Activated CD4-positive, alpha-beta T cell treated with anti-CD3 and anti-CD28 coated beads, Interleukin-2, amount 10 ng/mL, durations not matched to agents 7 days and 5 days (primary cell): ENCODE results near the gene GPR84. TPM values are rescaled to one million over a fixed set of nuclear protein-coding genes. Genes with fewer than 3 reads are reported as not detected.

Source experiments
- CTCF ChIA-PET: fragments of 350-600 bp; sonication (Branson Sonifier 250); formaldehyde crosslinking; loops from one replicate; lab custom pipeline; 2021; ENCODE audit warnings: antibody characterized with exemption; lab: Charles Lee
- POLR2A ChIA-PET: fragments of 350-600 bp; sonication (Branson Sonifier 250); formaldehyde crosslinking; loops from one replicate; lab custom pipeline; 2021; ENCODE audit warnings: antibody characterized with exemption; lab: Charles Lee
- DNase-seq: peaks from one replicate; pipeline ENCODE4 v3.0.0-alpha.2; 2020
- H3K27ac Mint-ChIP-seq: one replicate; pipeline ENCODE4 v1.8.0; 2021; ENCODE audit warnings: mild to moderate bottlenecking, moderate library complexity, mixed read lengths
- H3K27me3 Mint-ChIP-seq: one replicate; pipeline ENCODE4 v1.8.0; 2021; ENCODE audit warnings: mixed read lengths
- H3K36me3 Mint-ChIP-seq: one replicate; pipeline ENCODE4 v1.8.0; 2021; ENCODE audit warnings: low read depth, mixed read lengths
- H3K4me1 Mint-ChIP-seq: one replicate; pipeline ENCODE4 v1.8.0; 2021; ENCODE audit warnings: mixed read lengths
- H3K4me3 Mint-ChIP-seq: one replicate; pipeline ENCODE4 v1.8.0; 2021; ENCODE audit warnings: mild to moderate bottlenecking, moderate library complexity, mixed read lengths
- H3K9me3 Mint-ChIP-seq: one replicate; pipeline ENCODE4 v1.8.0; 2021; ENCODE audit warnings: mixed read lengths
- total RNA-seq, 2 experiments: library from RNA; stranded (reverse); gene quantifications; one replicate each; pipeline ENCODE4 v1.2.3, GENCODE V29; 2021

GPR84 gene
- total RNA-seq, 2 experiments from 2014 or later, result 0.15 to 0.33 TPM

GRCh38 chr12:54390176-54390667 lies 25.9 kb upstream of the GPR84 start:
- Mint-ChIP-seq H3K27me3 (peaks cover 2% of the 10 kb centered on the region), H3K4me3 (no peak overlapping the region), H3K4me1 (peaks cover 38% of the 10 kb centered on the region), H3K36me3 (peaks cover 24% of the 10 kb centered on the region), H3K27ac (no peak overlapping the region), H3K9me3 (no peaks in the 10 kb centered on the region)
- ChIA-PET POLR2A (no interaction called here), CTCF (interaction anchor here (0.6 to 4.3 kb wide), 2 partner anchors 11 to 63 kb away, joined by 3 to 23 read pairs; no protein-coding TSS in a partner anchor)
- no peak for DNase-seq

GRCh38 chr12:54389607-54390175 lies 25.4 kb upstream of the GPR84 start:
- CTCF ChIA-PET, result interaction anchor here (4.3 kb wide), 1 partner anchor 10 kb away, joined by 23 read pairs; no protein-coding TSS in a partner anchor
- POLR2A ChIA-PET, result no interaction called here
- Mint-ChIP-seq H3K4me3 (no peak overlapping the region), H3K9me3 (no peaks in the 10 kb centered on the region), H3K36me3 (peaks cover 19% of the 10 kb centered on the region), H3K4me1 (peaks cover 32% of the 10 kb centered on the region), H3K27ac (no peak overlapping the region), H3K27me3 (peaks cover 2% of the 10 kb centered on the region)
- no peak for DNase-seq

GRCh38 chr12:54389134-54389508 lies 24.8 kb upstream of the GPR84 start:
- Mint-ChIP-seq H3K27ac (no peak overlapping the region), H3K4me1 (peaks cover 27% of the 10 kb centered on the region), H3K4me3 (no peak overlapping the region), H3K27me3 (peaks cover 2% of the 10 kb centered on the region), H3K9me3 (no peaks in the 10 kb centered on the region), H3K36me3 (peaks cover 14% of the 10 kb centered on the region)
- DNase-seq, result no peak
- CTCF ChIA-PET, result no interaction called here
- POLR2A ChIA-PET, result no interaction called here

GRCh38 chr12:54388237-54389133 lies 24.2 kb upstream of the GPR84 start:
- no peak overlapping the region for H3K4me3 Mint-ChIP-seq
- peaks cover 20% of the 10 kb centered on the region for H3K4me1 Mint-ChIP-seq
- peaks cover 11% of the 10 kb centered on the region for H3K36me3 Mint-ChIP-seq
- POLR2A ChIA-PET, result no interaction called here
- H3K27ac Mint-ChIP-seq, result no peak overlapping the region
- no peak for DNase-seq
- CTCF ChIA-PET, result interaction anchor here (0.6 to 2.1 kb wide), 5 partner anchors 9 to 174 kb away, joined by 3 to 10 read pairs (median 4); no protein-coding TSS in a partner anchor
- H3K27me3 Mint-ChIP-seq, result peaks cover 2% of the 10 kb centered on the region
- no peaks in the 10 kb centered on the region for H3K9me3 Mint-ChIP-seq

GRCh38 chr12:54387114-54387467 lies 22.8 kb upstream of the GPR84 start:
- DNase-seq, result no peak
- H3K4me3 Mint-ChIP-seq, result no peak overlapping the region
- H3K36me3 Mint-ChIP-seq, result peaks cover 6% of the 10 kb centered on the region
- ChIA-PET CTCF (interaction anchor here (1.0 to 2.1 kb wide), 2 partner anchors 12 to 22 kb away, joined by 3 to 10 read pairs; no protein-coding TSS in a partner anchor), POLR2A (no interaction called here)
- H3K9me3 Mint-ChIP-seq, result no peaks in the 10 kb centered on the region
- H3K4me1 Mint-ChIP-seq, result peaks cover 14% of the 10 kb centered on the region
- peaks cover 2% of the 10 kb centered on the region for H3K27me3 Mint-ChIP-seq
- H3K27ac Mint-ChIP-seq, result no peak overlapping the region

- POLR2A ChIA-PET, result no interaction called here
- Mint-ChIP-seq H3K27me3 (no peaks in the 10 kb centered on the region), H3K4me1 (peaks cover 9% of the 10 kb centered on the region), H3K4me3 (no peak overlapping the region), H3K9me3 (no peaks in the 10 kb centered on the region), H3K36me3 (peaks cover under 1% of the 10 kb centered on the region), H3K27ac (no peak overlapping the region)
- DNase-seq, result no peak
- CTCF ChIA-PET, result interaction anchor here (1.0 to 2.1 kb wide), 3 partner anchors 13 to 23 kb away, joined by 3 to 10 read pairs (median 3); no protein-coding TSS in a partner anchor
Observed at GRCh38 chr12:54386403-54387113, 22.3 kb upstream of the GPR84 start.

GRCh38 chr12:54385251-54385914 lies 21.1 kb upstream of the GPR84 start:
- Mint-ChIP-seq H3K9me3 (no peaks in the 10 kb centered on the region), H3K4me1 (peaks cover 5% of the 10 kb centered on the region), H3K4me3 (no peak overlapping the region), H3K27me3 (no peaks in the 10 kb centered on the region), H3K27ac (no peak overlapping the region), H3K36me3 (no peaks in the 10 kb centered on the region)
- ChIA-PET POLR2A (no interaction called here), CTCF (interaction anchor here (0.7 to 1.9 kb wide), 5 partner anchors 14 to 91 kb away, joined by 3 to 7 read pairs (median 3); no protein-coding TSS in a partner anchor)
- DNase-seq, result no peak

- peaks cover 5% of the 10 kb centered on the region for H3K4me1 Mint-ChIP-seq
- H3K27ac Mint-ChIP-seq, result no peak within 1 kb of the TSS
- ChIA-PET POLR2A (no interaction called here), CTCF (interaction anchor here (0.6 to 1.9 kb wide), 6 partner anchors 8 to 193 kb away, joined by 3 to 7 read pairs (median 3); no protein-coding TSS in a partner anchor)
- H3K4me3 Mint-ChIP-seq, result no peak within 1 kb of the TSS
- DNase-seq, result no peak
- no peaks in the 10 kb centered on the region for H3K9me3 Mint-ChIP-seq
- H3K36me3 Mint-ChIP-seq, result no peaks in the 10 kb centered on the region
- no peaks in the 10 kb centered on the region for H3K27me3 Mint-ChIP-seq
Observed at GRCh38 chr12:54384591-54385041, 20.3 kb upstream of the GPR84 start, which contains the start of gene ZNF385A. Gene ZNF385A, minus strand, starts transcription at chr12:54384733. Its CDS starts 219 bp downstream, at chr12:54384514.

GRCh38 chr12:54383041-54383609 lies 18.8 kb upstream of the GPR84 start:
- peak overlapping the region; percentile 3 for H3K27ac Mint-ChIP-seq
- H3K27me3 Mint-ChIP-seq, result no peaks in the 10 kb centered on the region
- H3K36me3 Mint-ChIP-seq, result no peaks in the 10 kb centered on the region
- H3K9me3 Mint-ChIP-seq, result no peaks in the 10 kb centered on the region
- POLR2A ChIA-PET, result no interaction called here
- peaks cover 10% of the 10 kb centered on the region for H3K4me1 Mint-ChIP-seq
- no peak overlapping the region for H3K4me3 Mint-ChIP-seq
- CTCF ChIA-PET, result interaction anchor here (0.9 to 1.1 kb wide), 2 partner anchors 46 to 58 kb away, joined by 3 read pairs; partner anchors contain the start of gene COPZ1
- no peak for DNase-seq

- ChIA-PET CTCF (interaction anchor here (0.6 to 3.4 kb wide), 11 partner anchors 10 to 907 kb away, joined by 3 to 26 read pairs (median 7); no protein-coding TSS in a partner anchor), POLR2A (no interaction called here)
- Mint-ChIP-seq H3K4me1 (peaks cover 10% of the 10 kb centered on the region), H3K27me3 (no peaks in the 10 kb centered on the region), H3K4me3 (no peak overlapping the region), H3K36me3 (no peaks in the 10 kb centered on the region), H3K9me3 (no peaks in the 10 kb centered on the region), H3K27ac (no peak overlapping the region)
- DNase-seq, result no peak
Observed at GRCh38 chr12:54381136-54381535, 16.9 kb upstream of the GPR84 start.

GRCh38 chr12:54379398-54380201 lies 15.3 kb upstream of the GPR84 start:
- no peaks in the 10 kb centered on the region for H3K27me3 Mint-ChIP-seq
- no peaks in the 10 kb centered on the region for H3K9me3 Mint-ChIP-seq
- peaks cover 10% of the 10 kb centered on the region for H3K4me1 Mint-ChIP-seq
- ChIA-PET POLR2A (no interaction called here), CTCF (interaction anchor here (0.6 to 3.4 kb wide), 49 partner anchors 8 to 395 kb away, joined by 3 to 26 read pairs (median 4); partner anchors contain the start of genes HOXC10, NCKAP1L and SMUG1)
- H3K36me3 Mint-ChIP-seq, result no peaks in the 10 kb centered on the region
- H3K27ac Mint-ChIP-seq, result no peak overlapping the region
- peak overlapping the region; percentile 6 for H3K4me3 Mint-ChIP-seq
- peak; percentile 93 for DNase-seq
